Type B pancreatic cell (in vitro differentiated cells): ENCODE data around the gene RHBG. TPM values are rescaled to one million over a fixed set of nuclear protein-coding genes. Genes with fewer than 3 reads are reported as not detected.

Experiments
- DNase-seq: peaks from one replicate; pipeline ENCODE4 v3.0.0; 2021; ENCODE audit warnings: mixed read lengths; ENCODE audit not compliant: unreplicated experiment; ENCODE audit errors: extremely low spot score
- H3K27ac Mint-ChIP-seq: 2 replicates; pipeline ENCODE4 v1.8.0; 2021; ENCODE audit warnings: mild to moderate bottlenecking, mixed read lengths
- H3K27me3 Mint-ChIP-seq: 2 replicates; pipeline ENCODE4 v1.8.0; 2021; ENCODE audit warnings: mixed read lengths
- H3K36me3 Mint-ChIP-seq: 2 replicates; pipeline ENCODE4 v1.8.0; 2021; ENCODE audit warnings: mixed read lengths
- H3K4me1 Mint-ChIP-seq: one replicate; pipeline ENCODE4 v1.8.0; 2021; ENCODE audit warnings: mixed read lengths; ENCODE audit not compliant: unreplicated experiment
- H3K4me3 Mint-ChIP-seq: 2 replicates; pipeline ENCODE4 v1.8.0; 2021; ENCODE audit warnings: mild to moderate bottlenecking, mixed read lengths
- H3K9me3 Mint-ChIP-seq: 2 replicates; pipeline ENCODE4 v1.8.0; 2021; ENCODE audit warnings: mixed read lengths
- CTCF ChIP-seq: fragments of 200-600 bp; sonication (generic); conservative IDR thresholded peaks from 2 replicates; pipeline ENCODE4 v1.5.0; 2021; ENCODE audit warnings: antibody characterized with exemption, mild to moderate bottlenecking
- total RNA-seq: library from RNA; stranded (reverse); gene quantifications from 2 replicates; pipeline ENCODE4 v1.2.1, GENCODE V29; 2021; ENCODE audit warnings: low replicate concordance

RHBG gene
- total RNA-seq, 1 donor from 2014 or later = 0.17 TPM

GRCh38 chr1:156400191-156400935 is 31.4 kb downstream of the RHBG start:
- Mint-ChIP-seq H3K27me3 (peaks cover 50% of the 10 kb centered on the region), H3K4me1 (no peaks in the 10 kb centered on the region), H3K27ac (no peak overlapping the region), H3K9me3 (no peaks in the 10 kb centered on the region), H3K4me3 (no peak overlapping the region), H3K36me3 (no peaks in the 10 kb centered on the region)
- no peak for DNase-seq
- no peak for TF ChIP-seq CTCF

GRCh38 chr1:156401041-156401574 is 32.1 kb downstream of the RHBG start:
- Mint-ChIP-seq H3K4me3 (no peak overlapping the region), H3K4me1 (no peaks in the 10 kb centered on the region), H3K36me3 (no peaks in the 10 kb centered on the region), H3K27me3 (peaks cover 55% of the 10 kb centered on the region), H3K9me3 (no peaks in the 10 kb centered on the region), H3K27ac (no peak overlapping the region)
- no peak for DNase-seq
- no peak for TF ChIP-seq CTCF

GRCh38 chr1:156401681-156402081 is 32.7 kb downstream of the RHBG start:
- H3K36me3 Mint-ChIP-seq = no peaks in the 10 kb centered on the region
- no peak overlapping the region for H3K4me3 Mint-ChIP-seq
- H3K27me3 Mint-ChIP-seq = peaks cover 59% of the 10 kb centered on the region
- TF ChIP-seq CTCF = no peak
- H3K4me1 Mint-ChIP-seq = no peaks in the 10 kb centered on the region
- DNase-seq = no peak
- H3K9me3 Mint-ChIP-seq = no peaks in the 10 kb centered on the region
- H3K27ac Mint-ChIP-seq = no peak overlapping the region

- H3K36me3 Mint-ChIP-seq = no peaks in the 10 kb centered on the region
- no peaks in the 10 kb centered on the region for H3K4me1 Mint-ChIP-seq
- no peak for TF ChIP-seq CTCF
- peaks cover 67% of the 10 kb centered on the region for H3K27me3 Mint-ChIP-seq
- H3K9me3 Mint-ChIP-seq = no peaks in the 10 kb centered on the region
- no peak overlapping the region for H3K4me3 Mint-ChIP-seq
- no peak for DNase-seq
- H3K27ac Mint-ChIP-seq = no peak overlapping the region
Observed at GRCh38 chr1:156402331-156403020, 33.5 kb downstream of the RHBG start.

GRCh38 chr1:156405670-156406069 is 36.7 kb downstream of the RHBG start:
- no peak for DNase-seq
- no peak overlapping the region for H3K4me3 Mint-ChIP-seq
- TF ChIP-seq CTCF = no peak
- no peak overlapping the region for H3K27ac Mint-ChIP-seq
- no peaks in the 10 kb centered on the region for H3K4me1 Mint-ChIP-seq
- peaks cover 79% of the 10 kb centered on the region for H3K27me3 Mint-ChIP-seq
- H3K9me3 Mint-ChIP-seq = no peaks in the 10 kb centered on the region
- H3K36me3 Mint-ChIP-seq = no peaks in the 10 kb centered on the region
